ENCODE results near the gene GKN2.
"Not testable (repeated sequence)": the region's sequence is repeated elsewhere in the genome, so short reads cannot be mapped to it uniquely, and the experiment has no call there.

Gene GKN2

GRCh38 chr2:68917034-68917718 is 35.5 kb downstream of the GKN2 start:
- DNase-seq = no peak

- DNase-seq = no peak
Measured at GRCh38 chr2:68916226-68916625, 36.5 kb downstream of the GKN2 start.

GRCh38 chr2:68915393-68915792 is 37.3 kb downstream of the GKN2 start:
- DNase-seq = no peak

- DNase-seq = no peak
Measured at GRCh38 chr2:68913359-68913758, 39.3 kb downstream of the GKN2 start.

GRCh38 chr2:68912732-68913131 is 40.0 kb downstream of the GKN2 start:
- DNase-seq = no peak

GRCh38 chr2:68912111-68912510 is 40.6 kb downstream of the GKN2 start:
- DNase-seq = no peak

- no peak for DNase-seq
Measured at GRCh38 chr2:68911709-68912108, 41.0 kb downstream of the GKN2 start.

GRCh38 chr2:68911246-68911645 is 41.4 kb downstream of the GKN2 start:
- DNase-seq = no peak

GRCh38 chr2:68909793-68910674 is 42.7 kb downstream of the GKN2 start:
- DNase-seq = peak; percentile 42 to 47

GRCh38 chr2:68908392-68908970 is 44.2 kb downstream of the GKN2 start:
- DNase-seq = no peak

- DNase-seq = no peak
Measured at GRCh38 chr2:68907920-68908253, 44.8 kb downstream of the GKN2 start.

- DNase-seq = no peak
Measured at GRCh38 chr2:68907232-68907919, 45.3 kb downstream of the GKN2 start.

- DNase-seq = no peak
Measured at GRCh38 chr2:68906716-68907115, 46.0 kb downstream of the GKN2 start.

- DNase-seq = no peak
Measured at GRCh38 chr2:68905116-68905515, 47.6 kb downstream of the GKN2 start.

GRCh38 chr2:68901561-68901960 is 51.1 kb downstream of the GKN2 start:
- no peak for DNase-seq

- DNase-seq = no peak
Measured at GRCh38 chr2:68901199-68901514, 51.5 kb downstream of the GKN2 start.

- DNase-seq = no peak
Measured at GRCh38 chr2:68900496-68901198, 52.0 kb downstream of the GKN2 start.

- not testable (repeated sequence) for DNase-seq
Measured at GRCh38 chr2:68895981-68896380, 56.7 kb downstream of the GKN2 start.
